ENCODE data around the gene UBE2N.

The UBE2N gene

GRCh38 chr12:93441617-93442410 lies at the start of gene UBE2N:
UBE2N (minus strand) TSS chr12:93441947; CDS start chr12:93441884, 63 bp downstream.
- no peaks in the 10 kb centered on the region for H3K36me3 ChIP-seq (ENCODE audit: insufficient read depth, low read depth, low read length)
- no peaks in the 10 kb centered on the region for H3K27me3 ChIP-seq (ENCODE audit: insufficient read depth, low read length)
- peaks cover 32% of the 10 kb centered on the region; the same call in 1 of the 2 replicates for H3K4me1 ChIP-seq (ENCODE audit: insufficient read depth, low read length)
- H3K9me3 ChIP-seq (ENCODE audit: insufficient read depth, low read depth, low read length) = no peaks in the 10 kb centered on the region
- peak within 1 kb of the TSS; percentile 99 for H3K27ac ChIP-seq (ENCODE audit: low read length)
- peak within 1 kb of the TSS; percentile 98 for H3K9ac ChIP-seq (ENCODE audit: low read depth, low read length)
- H3K4me3 ChIP-seq (ENCODE audit: low read length) = peak within 1 kb of the TSS; percentile 99

GRCh38 chr12:93484315-93484981 lies 42.7 kb upstream of the UBE2N start:
- Histone ChIP-seq H3K9ac (ENCODE audit: low read depth, low read length) (no peak overlapping the region), H3K27ac (ENCODE audit: low read length) (no peak overlapping the region), H3K4me3 (ENCODE audit: low read length) (no peak overlapping the region), H3K9me3 (ENCODE audit: insufficient read depth, low read depth, low read length) (no peaks in the 10 kb centered on the region), H3K27me3 (ENCODE audit: insufficient read depth, low read length) (no peaks in the 10 kb centered on the region), H3K4me1 (ENCODE audit: insufficient read depth, low read length) (no peaks in the 10 kb centered on the region), H3K36me3 (ENCODE audit: insufficient read depth, low read depth, low read length) (peaks cover 95% of the 10 kb centered on the region)

GRCh38 chr12:93483151-93483807 lies 41.5 kb upstream of the UBE2N start:
- H3K4me1 ChIP-seq (ENCODE audit: insufficient read depth, low read length) = no peaks in the 10 kb centered on the region
- no peak overlapping the region for H3K27ac ChIP-seq (ENCODE audit: low read length)
- H3K9me3 ChIP-seq (ENCODE audit: insufficient read depth, low read depth, low read length) = no peaks in the 10 kb centered on the region
- no peaks in the 10 kb centered on the region for H3K27me3 ChIP-seq (ENCODE audit: insufficient read depth, low read length)
- H3K36me3 ChIP-seq (ENCODE audit: insufficient read depth, low read depth, low read length) = peaks cover 97% of the 10 kb centered on the region
- H3K4me3 ChIP-seq (ENCODE audit: low read length) = no peak overlapping the region
- no peak overlapping the region for H3K9ac ChIP-seq (ENCODE audit: low read depth, low read length)

GRCh38 chr12:93482721-93483120 lies 41.0 kb upstream of the UBE2N start:
- no peak overlapping the region for H3K4me3 ChIP-seq (ENCODE audit: low read length)
- no peaks in the 10 kb centered on the region for H3K27me3 ChIP-seq (ENCODE audit: insufficient read depth, low read length)
- H3K9ac ChIP-seq (ENCODE audit: low read depth, low read length) = no peak overlapping the region
- H3K4me1 ChIP-seq (ENCODE audit: insufficient read depth, low read length) = no peaks in the 10 kb centered on the region
- H3K27ac ChIP-seq (ENCODE audit: low read length) = no peak overlapping the region
- H3K36me3 ChIP-seq (ENCODE audit: insufficient read depth, low read depth, low read length) = peaks cover 97% of the 10 kb centered on the region
- H3K9me3 ChIP-seq (ENCODE audit: insufficient read depth, low read depth, low read length) = no peaks in the 10 kb centered on the region

GRCh38 chr12:93476555-93476954 lies 34.8 kb upstream of the UBE2N start:
- Histone ChIP-seq H3K27me3 (ENCODE audit: insufficient read depth, low read length) (no peaks in the 10 kb centered on the region), H3K36me3 (ENCODE audit: insufficient read depth, low read depth, low read length) (peaks cover 95% of the 10 kb centered on the region), H3K9me3 (ENCODE audit: insufficient read depth, low read depth, low read length) (no peaks in the 10 kb centered on the region), H3K27ac (ENCODE audit: low read length) (no peak overlapping the region), H3K9ac (ENCODE audit: low read depth, low read length) (no peak overlapping the region), H3K4me1 (ENCODE audit: insufficient read depth, low read length) (no peaks in the 10 kb centered on the region), H3K4me3 (ENCODE audit: low read length) (no peak overlapping the region)

GRCh38 chr12:93469386-93469785 lies 27.6 kb upstream of the UBE2N start:
- H3K27ac ChIP-seq (ENCODE audit: low read length) = no peak overlapping the region
- H3K9me3 ChIP-seq (ENCODE audit: insufficient read depth, low read depth, low read length) = no peaks in the 10 kb centered on the region
- H3K27me3 ChIP-seq (ENCODE audit: insufficient read depth, low read length) = no peaks in the 10 kb centered on the region
- H3K4me3 ChIP-seq (ENCODE audit: low read length) = no peak overlapping the region; the same call in 1 of the 2 replicates
- no peaks in the 10 kb centered on the region for H3K4me1 ChIP-seq (ENCODE audit: insufficient read depth, low read length)
- H3K9ac ChIP-seq (ENCODE audit: low read depth, low read length) = no peak overlapping the region
- peaks cover 50% of the 10 kb centered on the region for H3K36me3 ChIP-seq (ENCODE audit: insufficient read depth, low read depth, low read length)

- Histone ChIP-seq H3K4me1 (ENCODE audit: insufficient read depth, low read length) (no peaks in the 10 kb centered on the region), H3K9ac (ENCODE audit: low read depth, low read length) (peak overlapping the region; percentile 98), H3K4me3 (ENCODE audit: low read length) (peak overlapping the region; percentile 91), H3K27ac (ENCODE audit: low read length) (peak overlapping the region; percentile 98), H3K27me3 (ENCODE audit: insufficient read depth, low read length) (no peaks in the 10 kb centered on the region), H3K36me3 (ENCODE audit: insufficient read depth, low read depth, low read length) (peaks cover 37% of the 10 kb centered on the region), H3K9me3 (ENCODE audit: insufficient read depth, low read depth, low read length) (no peaks in the 10 kb centered on the region)
These were observed 26.2 kb upstream of the UBE2N start for GRCh38 chr12:93468008-93468371.

GRCh38 chr12:93467351-93468007 lies 25.7 kb upstream of the UBE2N start, which contains the start of gene MRPL42:
MRPL42 (plus strand) TSS chr12:93467514; CDS start chr12:93469286, 1,772 bp downstream.
- Histone ChIP-seq H3K4me1 (ENCODE audit: insufficient read depth, low read length) (no peaks in the 10 kb centered on the region), H3K27ac (ENCODE audit: low read length) (peak within 1 kb of the TSS; percentile 98), H3K9ac (ENCODE audit: low read depth, low read length) (peak within 1 kb of the TSS; percentile 98), H3K9me3 (ENCODE audit: insufficient read depth, low read depth, low read length) (no peaks in the 10 kb centered on the region), H3K27me3 (ENCODE audit: insufficient read depth, low read length) (no peaks in the 10 kb centered on the region), H3K4me3 (ENCODE audit: low read length) (peak within 1 kb of the TSS; percentile 91), H3K36me3 (ENCODE audit: insufficient read depth, low read depth, low read length) (peaks cover 32% of the 10 kb centered on the region)

- Histone ChIP-seq H3K9ac (ENCODE audit: low read depth, low read length) (no peak overlapping the region), H3K27ac (ENCODE audit: low read length) (no peak overlapping the region), H3K4me3 (ENCODE audit: low read length) (peak overlapping the region; percentile 91; the same call in 1 of the 2 replicates)
These were observed 25.0 kb upstream of the UBE2N start for GRCh38 chr12:93466625-93467350.

GRCh38 chr12:93465841-93466240 lies 24.1 kb upstream of the UBE2N start:
- no peak overlapping the region for H3K27ac ChIP-seq (ENCODE audit: low read length)
- no peaks in the 10 kb centered on the region for H3K27me3 ChIP-seq (ENCODE audit: insufficient read depth, low read length)
- H3K4me3 ChIP-seq (ENCODE audit: low read length) = no peak overlapping the region
- H3K36me3 ChIP-seq (ENCODE audit: insufficient read depth, low read depth, low read length) = peaks cover 16% of the 10 kb centered on the region
- no peaks in the 10 kb centered on the region for H3K4me1 ChIP-seq (ENCODE audit: insufficient read depth, low read length)
- H3K9me3 ChIP-seq (ENCODE audit: insufficient read depth, low read depth, low read length) = no peaks in the 10 kb centered on the region
- no peak overlapping the region for H3K9ac ChIP-seq (ENCODE audit: low read depth, low read length)

More at GRCh38 chr12:93466625-93467350, 25.0 kb upstream of the UBE2N start:
- Histone ChIP-seq H3K4me1 (ENCODE audit: insufficient read depth, low read length) (no peaks in the 10 kb centered on the region), H3K36me3 (ENCODE audit: insufficient read depth, low read depth, low read length) (peaks cover 25% of the 10 kb centered on the region), H3K9me3 (ENCODE audit: insufficient read depth, low read depth, low read length) (no peaks in the 10 kb centered on the region), H3K27me3 (ENCODE audit: insufficient read depth, low read length) (no peaks in the 10 kb centered on the region)

- H3K27ac ChIP-seq (ENCODE audit: low read length) = no peak overlapping the region
- no peak overlapping the region for H3K9ac ChIP-seq (ENCODE audit: low read depth, low read length)
- no peak overlapping the region for H3K4me3 ChIP-seq (ENCODE audit: low read length)
- H3K27me3 ChIP-seq (ENCODE audit: insufficient read depth, low read length) = no peaks in the 10 kb centered on the region
- H3K4me1 ChIP-seq (ENCODE audit: insufficient read depth, low read length) = no peaks in the 10 kb centered on the region
- H3K36me3 ChIP-seq (ENCODE audit: insufficient read depth, low read depth, low read length) = no peaks in the 10 kb centered on the region
- H3K9me3 ChIP-seq (ENCODE audit: insufficient read depth, low read depth, low read length) = no peaks in the 10 kb centered on the region
These were observed 19.8 kb upstream of the UBE2N start for GRCh38 chr12:93461503-93461902.
